RCC 7860 (cell line): ENCODE measurements around the gene IL17REL.

Experiments used
- DNase-seq: peaks from one replicate; pipeline ENCODE4 v3.0.0-alpha.2; 2015; ENCODE audit warnings: low spot score
- FAIRE-seq: peaks from 2 replicates; lab custom pipeline; 2012; peaks lifted over from hg19 to GRCh38; lab: Jason Lieb, UNC

IL17REL gene

DNA sequence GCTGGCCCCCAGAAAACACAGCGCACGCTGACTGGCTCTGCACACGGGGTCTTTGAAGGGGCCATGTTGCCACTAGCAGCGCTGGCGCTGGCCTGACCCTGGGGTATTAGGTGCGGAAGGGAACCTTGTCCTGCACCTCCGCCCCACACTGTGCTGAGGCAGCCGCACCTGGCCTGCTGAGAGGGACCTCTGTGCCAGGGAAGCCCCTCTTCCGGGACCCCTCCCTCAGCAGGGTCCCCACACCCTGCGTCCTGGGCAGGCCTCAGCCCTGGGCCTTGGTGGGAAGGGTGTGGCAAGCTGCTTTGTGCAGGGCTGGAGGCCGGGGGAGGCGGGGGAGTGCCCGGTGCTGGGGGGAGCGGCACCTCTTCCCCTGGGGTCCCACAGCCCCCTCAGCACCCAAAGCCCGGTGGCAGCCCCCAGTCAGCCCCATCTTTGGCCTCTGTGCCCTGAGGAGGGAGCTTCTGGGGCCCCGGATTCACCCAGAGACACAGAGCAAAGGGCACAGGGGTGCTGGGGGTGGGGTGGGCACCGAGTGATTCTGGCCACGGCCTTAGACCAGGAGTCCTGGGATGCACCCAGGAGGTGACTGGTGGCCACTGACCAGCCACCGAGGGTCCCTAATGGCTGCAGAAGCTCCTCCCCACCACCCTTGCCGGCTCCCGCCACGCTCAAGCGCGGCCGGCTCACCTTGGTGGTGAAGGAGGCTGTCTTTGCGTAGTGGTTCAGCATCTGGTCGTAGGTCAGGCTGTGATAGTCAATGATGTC lies 34.1 kb upstream of the IL17REL start:
- FAIRE-seq: no peak
- DNase-seq: no peak

DNA sequence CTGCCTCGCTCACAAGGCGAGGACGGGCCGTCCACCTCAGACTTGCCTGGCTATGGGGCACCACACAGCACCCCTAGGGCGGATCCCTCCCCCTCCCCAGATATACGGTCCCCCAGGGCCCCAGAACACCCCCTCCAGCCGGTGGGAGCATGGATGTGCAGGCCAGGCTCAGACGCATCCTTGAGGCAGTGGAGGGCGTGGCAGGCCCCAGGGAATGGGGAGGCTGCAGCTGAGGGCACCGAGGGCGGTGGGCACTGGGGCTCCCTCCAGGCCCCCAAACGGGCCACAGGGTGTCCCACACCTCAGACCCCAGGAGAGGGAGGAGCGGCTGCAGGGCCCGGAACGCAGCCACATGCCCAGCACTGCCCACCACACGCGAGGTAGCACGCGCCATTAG lies 33.5 kb upstream of the IL17REL start:
- DNase-seq: no peak
- no peak for FAIRE-seq

DNA sequence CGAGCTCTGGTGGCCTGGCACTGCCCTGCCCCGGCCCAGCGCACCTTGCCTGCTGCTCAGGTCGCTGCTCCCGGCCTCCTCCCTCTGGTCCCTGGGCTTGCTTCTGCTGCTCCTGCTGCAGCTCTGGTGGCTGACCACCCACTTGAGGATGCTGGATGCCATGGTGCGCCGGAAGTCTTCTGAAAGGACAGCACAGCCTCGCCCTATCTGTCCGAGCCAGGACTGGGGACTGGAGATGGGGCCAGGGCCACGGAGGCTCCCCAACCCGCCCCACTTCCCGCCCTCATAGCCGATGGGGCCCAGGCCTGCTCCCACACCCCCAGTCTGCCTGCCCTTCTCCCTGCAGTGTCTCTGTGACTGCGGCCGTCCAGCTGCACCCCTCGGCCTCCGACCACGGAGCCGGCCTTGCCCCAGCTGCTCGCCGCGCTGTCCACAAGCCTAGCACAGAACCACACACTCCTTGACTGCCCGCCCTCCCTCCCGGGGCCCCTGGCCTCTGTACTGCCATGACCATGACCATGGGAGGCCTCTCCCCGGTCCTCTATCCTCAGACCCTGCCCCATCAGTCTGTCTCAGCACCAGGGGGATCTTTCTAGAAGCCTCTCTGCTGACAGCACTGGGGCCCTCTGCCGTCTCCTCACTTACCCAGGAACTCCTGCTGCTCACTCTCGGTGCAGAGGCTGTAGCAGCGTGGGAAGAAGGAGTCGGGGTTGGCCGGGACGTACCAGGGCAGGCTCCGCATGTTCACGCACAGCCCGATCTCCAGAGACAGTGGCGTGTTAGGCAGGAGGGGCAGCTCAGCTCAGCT lies 32.9 kb upstream of the IL17REL start:
- DNase-seq: no peak
- FAIRE-seq: no peak

DNA sequence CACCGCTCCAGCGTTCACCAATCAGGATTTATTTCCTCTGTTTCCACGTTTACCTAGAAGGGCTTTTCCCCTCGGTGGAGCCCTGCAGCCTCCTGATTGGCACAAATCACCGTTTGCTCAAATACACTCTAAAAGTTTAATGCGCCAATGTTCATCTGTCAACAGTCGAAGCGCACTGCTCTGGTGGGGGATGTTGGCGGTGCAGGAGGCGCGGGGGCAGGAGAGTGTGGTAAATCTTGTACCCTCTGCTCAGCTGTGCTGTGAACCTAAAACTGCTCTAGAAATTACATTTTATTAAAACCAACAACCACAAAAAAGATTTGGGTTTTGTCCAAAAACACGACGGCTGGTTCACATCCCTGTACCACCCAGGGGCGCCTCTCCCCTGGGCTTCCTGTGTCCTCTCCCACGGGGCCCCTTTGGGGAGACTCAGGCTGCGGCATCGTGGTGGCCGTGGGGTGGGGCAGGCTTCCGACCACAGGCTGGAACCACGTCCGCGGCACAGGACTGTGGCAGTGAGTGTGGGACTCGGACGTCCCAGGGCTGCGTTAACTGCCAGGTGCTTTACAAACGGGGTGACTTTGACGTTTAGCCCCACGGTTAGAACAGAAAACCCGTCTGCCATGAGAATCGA lies 32.0 kb upstream of the IL17REL start:
- FAIRE-seq: no peak

DNA sequence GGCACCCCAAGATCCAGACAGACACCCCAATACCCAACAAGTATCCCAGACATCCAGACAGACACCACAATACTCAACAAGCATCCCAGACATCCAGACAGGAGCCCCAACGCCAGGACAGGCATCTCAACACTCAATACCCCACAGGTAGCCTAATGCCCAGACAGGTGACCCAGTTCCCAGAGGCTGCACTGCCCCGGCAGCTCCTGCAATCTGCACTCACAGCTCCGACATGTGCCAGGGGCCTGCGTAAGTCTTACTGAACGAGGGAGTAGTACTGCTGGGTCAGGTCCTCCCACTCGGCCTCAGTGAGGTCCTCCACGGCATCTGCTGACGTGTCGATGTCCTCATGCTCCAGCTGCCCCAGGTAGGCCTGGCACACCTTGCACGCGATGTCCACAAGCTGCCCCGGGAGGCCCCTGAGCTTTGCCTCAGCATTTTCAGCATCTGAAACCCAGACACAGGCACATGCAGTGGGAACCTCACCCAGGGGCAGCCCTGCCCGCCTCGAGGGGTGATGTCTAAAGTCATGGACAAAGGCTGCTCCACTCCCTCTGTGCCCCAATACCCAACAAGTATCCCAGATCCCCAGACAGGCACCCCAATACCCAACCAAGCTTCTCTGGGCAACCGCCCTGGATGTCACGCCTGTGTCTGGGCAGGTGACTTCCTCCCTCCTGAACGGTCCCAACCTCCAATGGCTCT lies 28.9 kb upstream of the IL17REL start:
- FAIRE-seq (no peak), DNase-seq (no peak)

More for the DNA sequence above, 32.0 kb upstream of the IL17REL start:
- DNase-seq: no peak

DNA sequence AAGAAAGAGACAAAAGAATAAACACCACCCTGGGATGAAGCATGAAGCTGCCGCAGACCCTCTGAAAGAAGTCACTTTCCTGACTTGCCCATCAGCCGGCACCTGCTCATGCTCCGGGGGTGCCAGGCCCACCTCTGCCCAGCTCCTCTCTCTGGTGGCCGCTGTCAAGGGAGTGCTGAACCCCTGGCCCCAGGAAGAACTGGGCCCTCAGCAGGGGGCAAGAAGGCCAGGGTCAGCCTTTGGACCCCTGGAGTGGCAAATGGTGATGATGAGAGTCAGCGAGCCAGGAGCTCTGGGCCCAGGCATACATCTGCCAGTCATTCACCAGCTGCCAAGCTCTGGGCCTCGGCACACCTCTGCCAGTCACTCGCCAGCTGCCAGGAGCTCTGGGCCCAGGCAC lies 28.2 kb upstream of the IL17REL start:
- DNase-seq: no peak
- FAIRE-seq: no peak

DNA sequence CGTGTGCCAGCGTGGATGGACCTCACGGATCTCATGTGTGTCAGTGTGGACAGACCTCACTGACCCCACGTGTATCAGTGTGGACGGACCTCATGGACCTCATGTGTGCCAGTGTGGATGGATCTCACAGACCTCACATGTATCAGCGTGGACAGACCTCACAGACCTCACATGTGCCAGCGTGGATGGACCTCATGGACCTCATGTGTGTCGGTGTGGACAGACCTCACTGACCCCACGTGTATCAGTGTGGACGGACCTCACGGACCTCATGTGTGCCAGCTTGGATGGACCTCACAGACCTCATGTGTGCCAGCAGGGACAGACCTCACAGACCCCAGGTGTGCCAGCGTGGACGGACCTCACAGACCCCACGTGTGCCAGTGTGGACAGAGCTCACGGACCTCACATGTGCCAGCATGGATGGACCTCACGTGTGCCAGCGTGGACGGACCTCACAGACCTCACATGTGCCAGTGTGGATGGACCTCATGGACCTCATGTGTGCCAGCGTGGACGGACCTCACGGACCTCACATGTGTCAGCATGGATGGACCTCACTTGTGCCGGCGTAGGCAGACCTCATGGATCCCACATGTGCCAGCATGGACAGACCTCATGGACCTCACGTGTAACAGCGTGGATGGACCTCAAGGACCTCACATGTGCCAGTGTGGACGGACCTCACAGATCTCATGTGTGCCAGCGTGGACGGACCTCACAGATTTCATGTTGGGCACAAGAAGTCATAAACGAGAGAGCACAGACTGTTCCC lies 27.3 kb upstream of the IL17REL start:
- FAIRE-seq: no peak

DNA sequence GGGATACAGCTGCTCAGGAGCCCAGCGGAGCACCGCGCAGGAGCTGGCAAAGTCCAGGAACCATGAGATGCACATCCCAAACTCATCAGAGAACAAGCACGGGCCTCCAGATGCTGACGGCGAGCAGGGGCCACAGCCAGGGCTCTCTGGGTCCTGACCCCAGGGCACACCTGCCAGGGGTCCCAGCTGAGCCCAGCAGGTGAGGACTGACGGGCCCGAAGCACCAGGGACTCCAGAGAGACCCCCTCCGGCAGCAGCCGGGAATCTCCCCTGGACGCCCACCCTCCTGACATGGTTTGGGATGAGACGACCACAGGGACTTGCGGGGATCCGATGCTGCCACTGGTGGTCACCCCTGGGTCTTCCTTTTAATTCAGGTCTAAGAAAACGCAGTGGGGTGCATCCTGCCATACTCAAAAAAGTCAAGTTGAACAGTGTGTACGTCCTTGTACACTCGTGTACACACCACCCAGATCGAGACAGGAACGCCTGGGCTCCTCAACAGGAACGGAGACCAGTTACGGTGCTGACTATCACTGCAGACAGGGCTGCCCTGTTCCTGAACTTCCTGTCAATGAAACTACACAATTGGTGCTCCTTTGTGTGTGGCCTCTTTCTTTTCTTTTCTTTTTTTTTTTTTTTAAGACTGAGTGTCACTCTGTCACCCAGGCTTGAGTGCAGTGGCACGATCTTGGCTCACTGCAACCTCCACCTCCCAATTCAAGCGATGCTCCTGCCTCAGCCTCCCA lies 23.6 kb upstream of the IL17REL start:
- no peak for DNase-seq
- no peak for FAIRE-seq

More for the DNA sequence above, 27.3 kb upstream of the IL17REL start:
- no peak for DNase-seq

DNA sequence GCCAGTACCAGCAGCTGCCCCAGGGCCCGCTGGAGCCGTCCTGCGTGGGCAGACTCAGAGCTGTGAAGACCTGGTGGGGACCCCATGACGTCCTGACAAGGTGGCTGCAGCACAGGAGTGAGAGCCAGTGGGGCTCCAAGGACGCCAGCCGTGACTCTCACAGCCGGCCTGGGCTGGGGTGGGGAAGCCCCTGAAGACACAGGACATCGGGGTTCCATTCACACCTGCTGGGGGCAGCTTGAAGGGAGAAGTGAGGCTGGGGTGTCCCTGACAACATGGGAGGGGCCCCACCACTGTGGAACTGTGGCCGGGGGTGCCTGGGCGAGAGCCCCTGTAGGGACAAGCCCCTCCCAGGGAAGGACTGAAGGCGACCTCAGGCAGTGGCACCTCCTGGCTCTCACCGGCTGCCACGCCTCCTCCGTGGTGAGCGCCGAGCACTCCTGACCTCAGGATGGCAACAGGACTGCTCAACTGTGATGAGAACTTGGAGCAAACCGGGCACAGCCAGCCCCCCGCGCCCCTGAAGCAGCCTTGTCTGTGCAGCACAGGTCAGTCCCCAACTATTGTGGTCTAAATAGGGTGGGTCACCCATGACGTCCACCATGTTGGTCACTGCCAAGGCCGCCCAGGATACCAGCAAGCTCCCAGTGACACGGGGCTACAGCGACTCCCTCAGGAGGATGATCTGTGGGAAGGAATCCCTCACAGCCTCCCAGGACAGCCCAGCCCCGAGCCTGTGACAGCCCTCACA lies 22.7 kb upstream of the IL17REL start:
- FAIRE-seq: no peak
- no peak for DNase-seq

DNA sequence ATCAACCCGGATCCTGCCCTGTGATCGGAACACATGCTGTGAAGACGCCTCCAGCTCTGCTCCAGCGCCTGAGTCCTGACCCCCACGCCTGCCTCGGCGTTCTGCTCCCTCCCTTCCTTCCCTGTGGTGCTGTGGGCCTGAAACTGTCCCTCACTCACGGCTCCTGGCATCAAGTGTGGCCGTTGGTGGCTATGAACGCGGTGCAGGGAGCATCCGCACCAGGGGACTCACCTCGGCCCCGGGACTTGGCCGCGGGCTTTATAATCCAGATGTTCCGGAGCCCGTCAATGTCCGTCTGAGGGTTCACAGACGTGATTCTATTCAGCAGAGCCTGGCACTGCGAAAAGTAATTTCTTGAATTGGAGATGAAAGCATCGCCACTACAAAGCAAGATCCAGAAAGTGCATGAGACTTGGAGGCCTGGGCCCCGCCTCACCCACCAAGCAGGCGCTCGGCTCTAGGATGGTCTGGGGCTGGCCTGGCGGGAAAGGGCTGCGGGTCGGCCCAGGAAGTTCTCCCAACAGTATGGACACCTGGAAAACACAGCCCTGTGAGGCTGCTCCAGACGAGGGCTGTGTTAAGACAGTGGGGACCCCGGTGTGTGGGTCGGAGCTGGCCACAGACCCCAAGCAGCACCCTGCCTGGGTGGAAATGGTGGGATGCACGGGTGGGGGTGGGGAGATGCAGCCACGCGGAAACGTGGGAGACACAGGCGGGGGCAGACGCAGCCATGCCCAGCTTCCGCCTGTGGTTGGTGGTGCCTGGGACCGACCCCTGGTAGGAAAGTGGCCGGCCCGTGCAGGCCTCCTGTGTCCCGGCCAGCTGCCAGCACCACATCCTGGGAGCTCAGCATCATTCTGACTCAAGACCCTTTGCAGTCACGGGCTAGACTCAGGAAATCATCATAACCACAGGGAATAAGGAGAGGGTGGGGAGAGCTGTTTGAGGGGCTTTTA lies 21.8 kb upstream of the IL17REL start:
- DNase-seq: no peak
- no peak for FAIRE-seq

DNA sequence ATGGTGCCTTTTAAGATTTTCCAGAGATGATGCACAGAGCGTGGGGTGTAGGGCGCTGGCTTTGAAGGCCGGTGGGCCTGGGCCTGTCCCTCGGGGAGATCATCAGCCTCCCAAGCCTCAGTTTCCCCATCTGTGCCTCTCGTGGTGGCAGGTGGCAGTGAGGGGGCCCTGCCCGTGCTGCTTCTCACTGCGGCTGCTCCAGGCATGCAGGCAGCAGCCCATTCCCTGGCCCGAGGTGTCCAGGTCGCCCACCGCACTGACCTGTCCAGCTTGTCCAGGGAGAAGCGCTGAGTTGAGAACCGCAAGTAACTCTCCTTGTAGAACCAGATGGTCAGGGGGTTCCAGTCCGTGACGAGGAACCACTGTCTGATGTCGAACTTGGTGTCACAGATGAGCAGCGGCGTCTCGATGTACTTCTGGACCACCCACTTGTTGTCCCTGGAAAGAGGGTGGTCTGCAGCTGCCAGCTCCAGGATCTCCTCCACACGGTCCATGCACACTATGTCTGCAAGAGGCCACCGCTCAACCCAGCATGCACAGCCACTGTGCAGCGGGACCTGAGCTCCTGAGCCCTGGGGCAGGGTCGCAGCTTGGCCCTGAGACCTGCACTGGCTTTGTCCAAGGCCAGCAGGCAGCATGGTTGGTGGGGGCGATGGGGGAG lies 20.5 kb upstream of the IL17REL start:
- FAIRE-seq: no peak
- no peak for DNase-seq

DNA sequence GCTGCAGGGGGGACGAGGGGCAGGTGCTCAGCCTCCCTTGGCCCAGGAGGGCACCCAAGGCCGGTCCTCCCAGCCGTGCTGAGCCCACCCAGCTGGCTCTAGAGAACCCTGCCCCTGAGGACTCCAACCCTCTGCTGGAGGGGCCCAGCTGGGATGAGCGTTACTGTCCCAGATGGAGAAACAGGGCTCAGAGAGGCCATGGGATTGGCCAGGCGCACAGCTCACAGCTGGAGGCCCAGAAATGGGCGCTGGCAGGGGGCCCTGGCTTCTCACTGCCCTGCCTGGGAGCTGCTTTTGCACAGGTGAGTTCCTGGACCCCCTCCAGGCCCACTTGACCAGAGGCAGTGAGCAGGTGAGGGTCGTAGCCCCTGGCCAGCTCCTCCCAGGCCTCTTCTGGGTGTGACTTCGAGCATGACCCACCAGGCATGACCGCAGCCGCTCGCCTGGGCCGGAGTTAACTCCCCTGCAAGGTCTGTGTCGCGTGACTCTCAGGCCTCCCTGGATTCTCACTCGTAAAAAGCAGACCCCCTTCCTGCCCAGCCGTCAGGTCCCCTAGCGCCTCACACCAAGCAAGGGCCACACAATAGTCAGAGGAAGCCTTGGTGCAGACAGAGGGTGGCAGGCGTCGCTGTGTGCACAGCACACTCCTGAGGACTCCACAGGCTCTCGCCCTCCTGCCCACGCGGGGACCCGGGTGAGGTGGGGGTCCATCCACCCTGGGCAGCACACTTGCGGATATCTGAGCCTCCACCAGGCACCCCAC lies 19.7 kb upstream of the IL17REL start:
- FAIRE-seq (no peak), DNase-seq (no peak)

DNA sequence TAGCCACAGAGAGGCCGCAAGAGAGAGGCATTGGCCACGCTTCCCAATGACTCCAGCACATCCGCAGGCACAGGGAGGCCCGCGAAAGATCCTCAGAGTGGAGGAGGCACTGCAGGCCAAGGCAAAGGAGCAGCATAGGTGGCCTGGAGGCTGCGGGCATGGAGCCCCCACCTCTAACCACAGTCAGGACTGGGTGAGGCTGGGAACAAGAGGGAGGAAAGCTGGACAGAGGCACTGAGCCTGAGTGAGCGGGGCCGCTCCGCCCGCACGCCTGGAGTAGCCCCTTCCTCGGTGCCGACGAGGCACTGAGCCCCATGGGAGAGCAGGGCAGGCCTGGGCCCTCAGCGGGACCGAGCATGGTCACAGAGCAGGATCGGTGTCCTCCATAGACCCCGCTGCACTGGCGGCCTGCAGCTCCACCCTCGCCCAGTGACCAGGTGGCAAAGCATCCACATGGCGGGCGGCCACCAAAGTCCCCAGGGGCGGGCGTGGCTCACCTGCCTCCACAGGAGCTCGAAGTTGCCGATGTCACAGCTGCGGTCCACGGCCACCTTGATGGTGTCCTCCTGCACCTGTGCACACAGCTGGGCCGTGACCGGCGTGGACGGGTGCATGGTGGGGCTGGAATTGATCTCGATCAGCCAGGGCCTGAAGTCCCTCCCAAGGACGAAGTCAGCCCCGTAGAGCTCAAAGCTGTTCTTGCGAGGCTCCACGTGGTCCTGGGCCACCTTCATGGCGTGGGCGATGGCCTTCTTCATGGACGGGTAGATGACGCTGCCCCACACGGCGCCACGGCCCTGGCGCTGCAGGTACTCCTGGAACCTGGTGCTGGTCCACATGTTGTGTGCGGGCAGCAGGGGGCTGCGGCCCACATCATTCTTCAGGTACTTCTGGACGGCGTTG lies 18.9 kb upstream of the IL17REL start:
- FAIRE-seq: no peak

DNA sequence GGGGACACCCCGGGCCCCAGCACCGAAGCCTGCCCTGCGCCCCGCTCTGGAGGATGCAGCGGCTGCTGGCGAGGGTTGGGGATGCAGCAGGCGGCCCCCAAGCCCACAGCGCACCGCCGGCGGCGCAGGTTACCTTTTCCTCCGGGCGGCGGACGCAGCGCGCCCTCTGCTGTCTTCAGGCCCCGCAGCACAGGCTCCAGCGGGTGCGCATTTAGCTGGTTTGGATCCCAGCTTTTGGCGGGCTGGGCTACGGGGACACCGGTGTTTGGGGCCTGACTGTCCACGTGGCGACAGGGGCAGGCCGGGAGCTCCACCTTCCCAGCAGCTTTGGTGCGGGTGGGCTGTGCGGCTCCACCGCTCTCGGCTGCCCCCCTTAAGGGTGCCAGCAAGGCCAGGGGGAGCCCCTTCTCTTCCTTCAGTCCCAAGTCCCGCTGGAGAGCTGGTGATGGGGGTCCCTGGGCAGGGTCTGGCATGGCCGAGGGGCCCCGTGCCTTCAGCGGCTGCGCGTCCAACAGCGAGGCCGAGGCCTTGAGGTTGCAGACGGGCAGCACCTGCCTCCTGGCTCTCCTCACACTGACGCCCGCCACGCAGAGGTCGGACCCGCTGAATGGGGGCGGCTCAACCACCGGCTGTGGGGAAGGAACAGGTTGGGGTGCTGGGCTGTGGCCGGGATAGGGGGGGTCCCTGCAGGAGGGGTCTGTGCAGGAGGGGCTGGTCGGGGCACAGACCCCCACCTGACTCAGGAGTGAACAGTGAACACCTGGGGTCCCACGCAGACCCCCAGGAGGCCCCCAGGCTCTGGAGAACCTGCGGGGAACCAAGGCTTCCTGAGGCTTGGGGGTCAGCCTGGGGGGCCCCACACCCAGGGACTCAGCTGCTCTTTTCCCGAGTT lies 18.0 kb upstream of the IL17REL start:
- no peak for FAIRE-seq
- DNase-seq: no peak

More for the DNA sequence above, 18.9 kb upstream of the IL17REL start:
- no peak for DNase-seq
